Cardiac muscle cell (in vitro differentiated cells and primary cell): ENCODE results near the gene CHCHD3. TPM values are rescaled to one million over a fixed set of nuclear protein-coding genes. Genes with fewer than 3 reads are reported as not detected.
A peak's percentile ranks its signal among the peaks of the same experiment; 100 is the strongest.

Source experiments
- DNase-seq, 2 donors: peaks; one replicate each; pipeline versions ENCODE4 v3.0.0 to v3.0.0-alpha.2; 2010 to 2017; ENCODE audit warnings: low read depth in 1 of 2, low spot score in 1 of 2
- H3K27ac ChIP-seq: fragments of 200-600 bp; sonication (generic); 2 replicates; pipeline ENCODE4 v1.5.1; 2016
- H3K27me3 ChIP-seq: fragments of 200-600 bp; sonication (generic); 2 replicates; pipeline ENCODE4 v1.6.0; 2016; ENCODE audit warnings: control low read depth
- H3K36me3 ChIP-seq: fragments of 200-600 bp; sonication (generic); 2 replicates; pipeline ENCODE4 v1.5.1; 2016; ENCODE audit warnings: control low read depth
- H3K4me1 ChIP-seq: fragments of 200-600 bp; sonication (generic); 2 replicates; pipeline ENCODE4 v1.8.1; 2017; ENCODE audit warnings: low read depth, mild to moderate bottlenecking, mixed run types
- H3K4me3 ChIP-seq: fragments of 200-600 bp; sonication (generic); 2 replicates; pipeline ENCODE4 v1.5.1; 2016; ENCODE audit warnings: mild to moderate bottlenecking
- H3K9me3 ChIP-seq: fragments of 200-600 bp; sonication (generic); 2 replicates; pipeline ENCODE4 v1.5.1; 2017; ENCODE audit warnings: low read depth, mild to moderate bottlenecking, control low read depth
- CTCF ChIP-seq: IDR thresholded peaks from 2 replicates; pipeline ENCODE4 v1.5.1; 2012; ENCODE audit warnings: low read depth, mild to moderate bottlenecking, low read length
- polyA plus RNA-seq: library from polyadenylated mRNA; unstranded; fragments of >200 nt; fragmentation: Nextera tagmentation; extraction: Ambion mirVana; gene quantifications from 2 replicates; pipeline ENCODE4 v1.2.1, GENCODE V29; 2016
- total RNA-seq: library from RNA; depleted of rRNA; stranded (reverse); fragments of >200 nt; gene quantifications from 2 replicates; pipeline ENCODE4 v1.2.3, GENCODE V29; 2016

CHCHD3 gene
- total and polyA plus RNA-seq, 2 experiments from 2014 or later = 95.1 to 127 TPM

GRCh38 chr7:133051719-133052400 is 30.0 kb downstream of the CHCHD3 start:
- Histone ChIP-seq H3K9me3 (no peaks in the 10 kb centered on the region), H3K36me3 (no peaks in the 10 kb centered on the region), H3K4me3 (no peak overlapping the region), H3K27me3 (no peaks in the 10 kb centered on the region), H3K4me1 (peaks cover 19% of the 10 kb centered on the region), H3K27ac (no peak overlapping the region)
- DNase-seq = no peak
- no peak for TF ChIP-seq CTCF

GRCh38 chr7:133051066-133051465 is 30.8 kb downstream of the CHCHD3 start:
- DNase-seq = peak; percentile 47 to 58
- Histone ChIP-seq H3K27me3 (no peaks in the 10 kb centered on the region), H3K9me3 (no peaks in the 10 kb centered on the region), H3K36me3 (no peaks in the 10 kb centered on the region), H3K4me3 (no peak overlapping the region), H3K27ac (peak overlapping the region; percentile 51), H3K4me1 (peaks cover 19% of the 10 kb centered on the region)
- TF ChIP-seq CTCF = peak; percentile 27

GRCh38 chr7:133050200-133050995 is 31.5 kb downstream of the CHCHD3 start:
- no peak for DNase-seq
- H3K27ac ChIP-seq = peak overlapping the region; percentile 51
- no peaks in the 10 kb centered on the region for H3K36me3 ChIP-seq
- H3K9me3 ChIP-seq = no peaks in the 10 kb centered on the region
- no peaks in the 10 kb centered on the region for H3K27me3 ChIP-seq
- H3K4me1 ChIP-seq = peaks cover 20% of the 10 kb centered on the region
- H3K4me3 ChIP-seq = no peak overlapping the region
- no peak for TF ChIP-seq CTCF

GRCh38 chr7:133048589-133048988 is 33.3 kb downstream of the CHCHD3 start:
- DNase-seq = no peak
- H3K9me3 ChIP-seq = no peaks in the 10 kb centered on the region
- no peaks in the 10 kb centered on the region for H3K36me3 ChIP-seq
- H3K4me3 ChIP-seq = no peak overlapping the region
- peaks cover 27% of the 10 kb centered on the region for H3K4me1 ChIP-seq
- no peaks in the 10 kb centered on the region for H3K27me3 ChIP-seq
- H3K27ac ChIP-seq = no peak overlapping the region
- no peak for TF ChIP-seq CTCF

GRCh38 chr7:133047321-133047720 is 34.6 kb downstream of the CHCHD3 start:
- no peak for DNase-seq
- no peak for TF ChIP-seq CTCF
- Histone ChIP-seq H3K4me3 (no peak overlapping the region), H3K9me3 (no peaks in the 10 kb centered on the region), H3K27ac (no peak overlapping the region), H3K27me3 (no peaks in the 10 kb centered on the region), H3K4me1 (peaks cover 25% of the 10 kb centered on the region), H3K36me3 (no peaks in the 10 kb centered on the region)
